Measurements from ENCODE around the gene FCAR.
"Not testable (repeated sequence)": the region's sequence is repeated elsewhere in the genome, so short reads cannot be mapped to it uniquely, and the experiment has no call there.

DNA sequence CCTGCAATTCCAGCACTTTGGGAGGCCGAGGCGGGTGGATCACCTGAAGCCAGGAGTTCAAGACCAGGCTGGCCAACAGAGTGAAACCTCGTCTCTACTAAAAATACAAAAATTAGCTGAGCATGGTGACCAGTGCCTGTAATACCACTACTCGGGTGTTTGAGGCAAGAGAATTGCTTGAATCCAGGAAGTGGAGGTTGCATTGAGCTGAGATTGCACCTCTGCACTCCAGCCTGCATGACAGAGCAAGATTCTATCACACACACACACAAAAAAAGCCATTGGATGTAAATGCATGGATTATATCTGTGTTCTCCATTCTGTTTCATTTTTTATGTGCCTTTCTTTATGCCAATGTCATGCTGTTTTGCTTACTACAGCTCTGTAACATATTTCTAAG is 49.6 kb upstream of the FCAR start:
- TF ChIP-seq FOXJ3 (CRISPR knock-in tag; IDR thresholded peaks at IDR 0.05; ENCODE audit: borderline replicate concordance); CTCF (IDR thresholded peaks at IDR 0.05); OVOL2 (CRISPR knock-in tag; IDR thresholded peaks at IDR 0.05; ENCODE audit: borderline replicate concordance); PRDM15 (CRISPR knock-in tag; IDR thresholded peaks at IDR 0.05); ZNF416 (CRISPR knock-in tag; IDR thresholded peaks at IDR 0.05); TEAD4 (CRISPR knock-in tag; IDR thresholded peaks at IDR 0.05); ZSCAN18 (CRISPR knock-in tag; IDR thresholded peaks at IDR 0.05); GTF2I (CRISPR knock-in tag; conservative IDR thresholded peaks at IDR 0.05); ZNF138 (CRISPR knock-in tag; conservative IDR thresholded peaks at IDR 0.05); ATF2 (CRISPR knock-in tag; IDR thresholded peaks at IDR 0.05; ENCODE audit: borderline replicate concordance, low read depth): not testable (repeated sequence)
- TF ChIP-seq, protein P1, sequence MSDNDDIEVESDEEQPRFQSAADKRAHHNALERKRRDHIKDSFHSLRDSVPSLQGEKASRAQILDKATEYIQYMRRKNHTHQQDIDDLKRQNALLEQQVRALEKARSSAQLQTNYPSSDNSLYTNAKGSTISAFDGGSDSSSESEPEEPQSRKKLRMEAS (CRISPR knock-in tag; IDR thresholded peaks at IDR 0.05): not testable (repeated sequence)

Measured in WTC11 (cell line).